SK-N-SH treated with all-trans-retinoic acid at 6 μM for 48 hours (cell line): ENCODE data around the gene SLCO3A1.

ENCODE experiments used
- ATAC-seq: fragments of 200-7000 bp; cut with Tn5 transposase; 3 replicates; pipeline ENCODE4 v1.9.1; 2020; ENCODE audit warnings: mild to moderate bottlenecking, moderate library complexity
- BACH2 ChIP-seq: fragments of 250-450 bp; sonication (Bioruptor Pico); IDR thresholded peaks from 2 replicates; pipeline ENCODE4 v1.9.0; 2021; ENCODE audit warnings: mild to moderate bottlenecking, borderline replicate concordance
- CREB5 ChIP-seq: fragments of 250-450 bp; sonication (Bioruptor Pico); IDR thresholded peaks from 2 replicates; pipeline ENCODE4 v1.5.1; 2020; ENCODE audit warnings: low read depth, mild to moderate bottlenecking, moderate library complexity
- CSDC2 ChIP-seq: fragments of 250-450 bp; sonication (Bioruptor Pico); IDR thresholded peaks from 2 replicates; pipeline ENCODE4 v1.5.0; 2020; ENCODE audit warnings: mild to moderate bottlenecking, moderate library complexity
- ESRRG ChIP-seq: fragments of 250-450 bp; sonication (Bioruptor Pico); IDR thresholded peaks from 2 replicates; pipeline ENCODE4 v1.6.1; 2021; ENCODE audit warnings: mild to moderate bottlenecking
- GLIS3 ChIP-seq: fragments of 250-450 bp; sonication (Bioruptor Pico); IDR thresholded peaks from 2 replicates; pipeline ENCODE4 v1.5.0; 2020; ENCODE audit warnings: mild to moderate bottlenecking, moderate library complexity
- ISL1 ChIP-seq: fragments of 250-450 bp; sonication (Bioruptor Pico); IDR thresholded peaks from 2 replicates; pipeline ENCODE4 v2.1.2; 2022; ENCODE audit warnings: mild to moderate bottlenecking, moderate library complexity
- OSR1 ChIP-seq: fragments of 250-450 bp; sonication (Bioruptor Pico); IDR thresholded peaks from 2 replicates; pipeline ENCODE4 v1.8.0; 2022; ENCODE audit warnings: moderate library complexity, mild to moderate bottlenecking, inconsistent platforms
- PATZ1 ChIP-seq: fragments of 250-450 bp; sonication (Bioruptor Pico); IDR thresholded peaks from 2 replicates; pipeline ENCODE4 v1.8.0; 2020; ENCODE audit warnings: mild to moderate bottlenecking, moderate library complexity, borderline replicate concordance
- PPARA ChIP-seq: fragments of 250-450 bp; sonication (Bioruptor Pico); IDR thresholded peaks from 2 replicates; pipeline ENCODE4 v1.5.0; 2020; ENCODE audit warnings: mild to moderate bottlenecking, borderline replicate concordance
- RARB ChIP-seq: fragments of 250-450 bp; sonication (Bioruptor Pico); IDR thresholded peaks from 2 replicates; pipeline ENCODE4 v1.8.0; 2021; ENCODE audit warnings: mild to moderate bottlenecking, moderate library complexity
- SNAI2 ChIP-seq: fragments of 250-450 bp; sonication (Bioruptor Pico); IDR thresholded peaks from 2 replicates; pipeline ENCODE4 v1.5.0; 2020; ENCODE audit warnings: mild to moderate bottlenecking, moderate library complexity
- TCF4 ChIP-seq: fragments of 250-450 bp; sonication (Bioruptor Pico); IDR thresholded peaks from 2 replicates; pipeline ENCODE4 v1.8.0; 2021; ENCODE audit warnings: mild to moderate bottlenecking, moderate library complexity, borderline replicate concordance
- TOX ChIP-seq: fragments of 250-450 bp; sonication (Bioruptor Pico); IDR thresholded peaks from 2 replicates; pipeline ENCODE4 v1.8.0; 2021; ENCODE audit warnings: mild to moderate bottlenecking, moderate library complexity, borderline replicate concordance
- ZC3H10 ChIP-seq: fragments of 250-450 bp; sonication (Bioruptor Pico); IDR thresholded peaks from 2 replicates; pipeline ENCODE4 v1.5.1; 2021; ENCODE audit warnings: mild to moderate bottlenecking, moderate library complexity
- ZFP3 ChIP-seq: fragments of 250-450 bp; sonication (Bioruptor Pico); IDR thresholded peaks from 2 replicates; pipeline ENCODE4 v1.5.0; 2020; ENCODE audit warnings: mild to moderate bottlenecking, moderate library complexity
- ZNF565 ChIP-seq: fragments of 450-650 bp; formaldehyde crosslinking; conservative IDR thresholded peaks from 2 replicates; pipeline ENCODE4 v1.5.0; 2020; ENCODE audit warnings: low read depth, mild to moderate bottlenecking, moderate library complexity
- ZNF70 ChIP-seq: fragments of 450-650 bp; formaldehyde crosslinking; IDR thresholded peaks from 2 replicates; pipeline ENCODE4 v1.5.0; 2020; ENCODE audit warnings: mild to moderate bottlenecking, moderate library complexity
- ZNF8 ChIP-seq: fragments of 450-650 bp; formaldehyde crosslinking; IDR thresholded peaks from 2 replicates; pipeline ENCODE4 v1.5.0; 2020; ENCODE audit warnings: mild to moderate bottlenecking, moderate library complexity
- TF ChIP-seq, protein P1 (sequence below): fragments of 250-450 bp; sonication (Bioruptor Pico); IDR thresholded peaks from 2 replicates; pipeline ENCODE4 v1.5.0; 2020; ENCODE audit warnings: mild to moderate bottlenecking, moderate library complexity
- TF ChIP-seq, protein P2 (sequence below): fragments of 250-450 bp; sonication (Bioruptor Pico); IDR thresholded peaks from 2 replicates; pipeline ENCODE4 v1.8.0; 2021; ENCODE audit warnings: low read depth, mild to moderate bottlenecking, moderate library complexity, borderline replicate concordance
- TF ChIP-seq, protein P3 (sequence below): fragments of 250-450 bp; sonication (Bioruptor Pico); IDR thresholded peaks from 2 replicates; pipeline ENCODE4 v1.5.1; 2021; ENCODE audit warnings: mild to moderate bottlenecking, moderate library complexity

Gene SLCO3A1

DNA sequence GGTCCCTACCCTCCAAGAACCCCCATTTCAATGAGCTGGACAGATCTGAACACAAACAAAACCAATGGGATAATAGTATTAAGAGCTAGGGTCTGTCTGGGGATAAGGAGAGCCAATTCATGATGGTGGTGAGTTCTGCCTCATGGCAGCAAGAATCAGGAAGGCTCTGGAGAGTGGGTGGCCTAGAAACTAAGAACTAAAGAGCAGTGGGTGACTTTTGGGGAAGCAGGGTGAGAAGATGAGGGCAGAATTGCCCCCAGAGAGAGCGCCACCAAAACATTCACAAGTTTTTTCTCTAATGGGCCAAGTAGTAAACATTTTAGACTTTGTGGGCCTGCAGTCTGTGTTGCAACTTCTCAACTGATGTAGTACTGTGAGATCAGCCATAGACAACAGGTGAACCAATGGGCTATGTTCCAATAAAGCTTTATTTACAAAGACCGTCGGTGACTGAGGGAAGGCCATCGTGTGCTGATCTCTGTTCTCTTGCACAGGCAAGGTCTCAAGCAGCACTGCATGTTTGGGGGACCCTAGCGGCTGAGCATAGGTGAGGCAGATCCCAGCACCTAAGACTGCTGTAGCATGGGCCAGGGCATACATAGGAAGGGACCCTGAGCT lies 314.7 kb downstream of the SLCO3A1 start:
- TF ChIP-seq, protein P1, sequence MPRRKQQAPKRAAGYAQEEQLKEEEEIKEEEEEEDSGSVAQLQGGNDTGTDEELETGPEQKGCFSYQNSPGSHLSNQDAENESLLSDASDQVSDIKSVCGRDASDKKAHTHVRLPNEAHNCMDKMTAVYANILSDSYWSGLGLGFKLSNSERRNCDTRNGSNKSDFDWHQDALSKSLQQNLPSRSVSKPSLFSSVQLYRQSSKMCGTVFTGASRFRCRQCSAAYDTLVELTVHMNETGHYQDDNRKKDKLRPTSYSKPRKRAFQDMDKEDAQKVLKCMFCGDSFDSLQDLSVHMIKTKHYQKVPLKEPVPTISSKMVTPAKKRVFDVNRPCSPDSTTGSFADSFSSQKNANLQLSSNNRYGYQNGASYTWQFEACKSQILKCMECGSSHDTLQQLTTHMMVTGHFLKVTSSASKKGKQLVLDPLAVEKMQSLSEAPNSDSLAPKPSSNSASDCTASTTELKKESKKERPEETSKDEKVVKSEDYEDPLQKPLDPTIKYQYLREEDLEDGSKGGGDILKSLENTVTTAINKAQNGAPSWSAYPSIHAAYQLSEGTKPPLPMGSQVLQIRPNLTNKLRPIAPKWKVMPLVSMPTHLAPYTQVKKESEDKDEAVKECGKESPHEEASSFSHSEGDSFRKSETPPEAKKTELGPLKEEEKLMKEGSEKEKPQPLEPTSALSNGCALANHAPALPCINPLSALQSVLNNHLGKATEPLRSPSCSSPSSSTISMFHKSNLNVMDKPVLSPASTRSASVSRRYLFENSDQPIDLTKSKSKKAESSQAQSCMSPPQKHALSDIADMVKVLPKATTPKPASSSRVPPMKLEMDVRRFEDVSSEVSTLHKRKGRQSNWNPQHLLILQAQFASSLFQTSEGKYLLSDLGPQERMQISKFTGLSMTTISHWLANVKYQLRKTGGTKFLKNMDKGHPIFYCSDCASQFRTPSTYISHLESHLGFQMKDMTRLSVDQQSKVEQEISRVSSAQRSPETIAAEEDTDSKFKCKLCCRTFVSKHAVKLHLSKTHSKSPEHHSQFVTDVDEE (CRISPR knock-in tag): no peak
- ATAC-seq: no peak

DNA sequence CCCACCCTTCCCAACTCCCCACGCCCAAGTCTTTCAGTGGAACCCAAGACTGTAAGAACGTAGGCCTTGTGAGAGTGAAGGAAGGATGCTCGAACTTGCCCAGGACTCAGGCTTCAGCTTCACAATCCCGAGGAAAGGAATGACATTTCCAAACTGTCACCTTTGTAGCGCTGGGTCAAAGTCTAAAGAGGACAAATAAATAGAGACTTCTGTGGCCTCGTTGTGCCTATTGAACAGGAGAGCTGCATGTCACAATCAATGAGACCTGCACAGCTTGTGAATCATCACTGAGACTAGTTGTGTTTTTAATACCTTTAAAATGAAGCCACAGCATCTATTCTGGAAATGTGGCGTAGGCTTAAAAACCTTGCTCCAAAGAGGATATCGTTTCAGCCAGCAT lies 317.4 kb downstream of the SLCO3A1 start:
- no peak for ATAC-seq
- TF ChIP-seq ESRRG (CRISPR knock-in tag) (no peak), ISL1 (CRISPR knock-in tag) (no peak), CSDC2 (CRISPR knock-in tag) (no peak), ZNF565 (CRISPR knock-in tag) (no peak), BACH2 (CRISPR knock-in tag) (no peak), ZNF70 (CRISPR knock-in tag) (no peak), TOX (CRISPR knock-in tag) (no peak), ZNF8 (no peak), GLIS3 (no peak), CREB5 (CRISPR knock-in tag) (no peak), RARB (CRISPR knock-in tag) (no peak), OSR1 (CRISPR knock-in tag) (no peak), ZFP3 (CRISPR knock-in tag) (no peak), PPARA (no peak)
- TF ChIP-seq, protein P1 (CRISPR knock-in tag): no peak
- TF ChIP-seq, protein P2, sequence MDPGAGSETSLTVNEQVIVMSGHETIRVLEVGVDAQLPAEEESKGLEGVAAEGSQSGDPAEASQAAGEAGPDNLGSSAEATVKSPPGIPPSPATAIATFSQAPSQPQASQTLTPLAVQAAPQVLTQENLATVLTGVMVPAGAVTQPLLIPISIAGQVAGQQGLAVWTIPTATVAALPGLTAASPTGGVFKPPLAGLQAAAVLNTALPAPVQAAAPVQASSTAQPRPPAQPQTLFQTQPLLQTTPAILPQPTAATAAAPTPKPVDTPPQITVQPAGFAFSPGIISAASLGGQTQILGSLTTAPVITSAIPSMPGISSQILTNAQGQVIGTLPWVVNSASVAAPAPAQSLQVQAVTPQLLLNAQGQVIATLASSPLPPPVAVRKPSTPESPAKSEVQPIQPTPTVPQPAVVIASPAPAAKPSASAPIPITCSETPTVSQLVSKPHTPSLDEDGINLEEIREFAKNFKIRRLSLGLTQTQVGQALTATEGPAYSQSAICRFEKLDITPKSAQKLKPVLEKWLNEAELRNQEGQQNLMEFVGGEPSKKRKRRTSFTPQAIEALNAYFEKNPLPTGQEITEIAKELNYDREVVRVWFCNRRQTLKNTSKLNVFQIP (CRISPR knock-in tag): no peak
- TF ChIP-seq, protein P3, sequence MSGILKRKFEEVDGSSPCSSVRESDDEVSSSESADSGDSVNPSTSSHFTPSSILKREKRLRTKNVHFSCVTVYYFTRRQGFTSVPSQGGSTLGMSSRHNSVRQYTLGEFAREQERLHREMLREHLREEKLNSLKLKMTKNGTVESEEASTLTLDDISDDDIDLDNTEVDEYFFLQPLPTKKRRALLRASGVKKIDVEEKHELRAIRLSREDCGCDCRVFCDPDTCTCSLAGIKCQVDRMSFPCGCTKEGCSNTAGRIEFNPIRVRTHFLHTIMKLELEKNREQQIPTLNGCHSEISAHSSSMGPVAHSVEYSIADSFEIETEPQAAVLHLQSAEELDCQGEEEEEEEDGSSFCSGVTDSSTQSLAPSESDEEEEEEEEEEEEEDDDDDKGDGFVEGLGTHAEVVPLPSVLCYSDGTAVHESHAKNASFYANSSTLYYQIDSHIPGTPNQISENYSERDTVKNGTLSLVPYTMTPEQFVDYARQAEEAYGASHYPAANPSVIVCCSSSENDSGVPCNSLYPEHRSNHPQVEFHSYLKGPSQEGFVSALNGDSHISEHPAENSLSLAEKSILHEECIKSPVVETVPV: no peak
- TF ChIP-seq, all 23 proteins: peak for 0

GRCh38 chr15:92178911-92179310 lies 325.4 kb downstream of the SLCO3A1 start:
- TF ChIP-seq TCF4 (CRISPR knock-in tag) (no peak), ZNF70 (CRISPR knock-in tag) (no peak), PATZ1 (CRISPR knock-in tag) (no peak), ZNF565 (CRISPR knock-in tag) (no peak), PPARA (no peak), SNAI2 (CRISPR knock-in tag) (no peak), ZC3H10 (CRISPR knock-in tag) (no peak)
- TF ChIP-seq, protein P3: no peak

More at GRCh38 chr15:92178911-92179310, 325.4 kb downstream of the SLCO3A1 start:
- ATAC-seq: no peak
